Ovary (tissue), 3 donors: Measurements from ENCODE around the gene YBX2.

ENCODE experiments used
- POLR2A ChIP-seq: fragments of 450-650 bp; IDR thresholded peaks from one replicate; pipeline ENCODE4 v1.6.1; 2017; ENCODE audit warnings: antibody characterized with exemption, mild to moderate bottlenecking, moderate library complexity
- TF ChIP-seq, protein P1 (sequence below), 3 donors: fragments of 450-650 bp in 2 of 3; fragments of 200-600 bp in 1 of 3; IDR thresholded peaks; one replicate each; pipeline versions ENCODE4 v1.5.1 to v1.8.0; 2016 to 2022; ENCODE audit warnings: antibody characterized with exemption in 3 of 3, mild to moderate bottlenecking in 1 of 3
- donor health status: DM: no; HTN: no; CAD: no.

- TF ChIP-seq, protein P1, sequence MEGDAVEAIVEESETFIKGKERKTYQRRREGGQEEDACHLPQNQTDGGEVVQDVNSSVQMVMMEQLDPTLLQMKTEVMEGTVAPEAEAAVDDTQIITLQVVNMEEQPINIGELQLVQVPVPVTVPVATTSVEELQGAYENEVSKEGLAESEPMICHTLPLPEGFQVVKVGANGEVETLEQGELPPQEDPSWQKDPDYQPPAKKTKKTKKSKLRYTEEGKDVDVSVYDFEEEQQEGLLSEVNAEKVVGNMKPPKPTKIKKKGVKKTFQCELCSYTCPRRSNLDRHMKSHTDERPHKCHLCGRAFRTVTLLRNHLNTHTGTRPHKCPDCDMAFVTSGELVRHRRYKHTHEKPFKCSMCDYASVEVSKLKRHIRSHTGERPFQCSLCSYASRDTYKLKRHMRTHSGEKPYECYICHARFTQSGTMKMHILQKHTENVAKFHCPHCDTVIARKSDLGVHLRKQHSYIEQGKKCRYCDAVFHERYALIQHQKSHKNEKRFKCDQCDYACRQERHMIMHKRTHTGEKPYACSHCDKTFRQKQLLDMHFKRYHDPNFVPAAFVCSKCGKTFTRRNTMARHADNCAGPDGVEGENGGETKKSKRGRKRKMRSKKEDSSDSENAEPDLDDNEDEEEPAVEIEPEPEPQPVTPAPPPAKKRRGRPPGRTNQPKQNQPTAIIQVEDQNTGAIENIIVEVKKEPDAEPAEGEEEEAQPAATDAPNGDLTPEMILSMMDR (IDR thresholded peaks at IDR 0.05) = no peak
- TF ChIP-seq POLR2A = no peak
Measured at GRCh38 chr17:7293816-7294613, 424 bp downstream of the YBX2 start.
